ENCODE data around the gene NT5DC4.

NT5DC4 gene

DNA sequence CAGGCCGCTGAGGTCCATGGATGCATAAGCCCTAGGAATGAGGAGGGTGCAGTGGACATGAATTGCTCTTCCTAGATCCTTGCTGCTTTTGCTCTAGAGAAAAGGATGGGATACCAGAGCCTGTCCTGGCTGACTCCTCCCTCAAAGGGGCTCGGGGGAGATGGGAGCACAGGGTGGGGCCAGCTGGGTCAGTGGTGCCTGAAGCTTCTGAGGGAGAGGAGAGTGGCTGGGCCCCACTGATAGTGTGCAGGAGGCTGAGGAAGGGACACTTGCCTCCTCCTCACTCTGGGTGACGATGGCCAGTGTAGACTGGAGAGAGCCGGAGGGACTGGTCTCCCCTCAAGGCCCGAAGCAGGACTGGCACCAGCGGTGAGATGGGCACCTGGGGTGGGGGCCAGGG, at the start of gene NT5DC4:
Gene NT5DC4, plus strand, starts transcription at position 236 of the 400 bp plus-strand sequence. Its CDS starts 60 bp downstream, at position 296.
- DNase-seq = no peak

DNA sequence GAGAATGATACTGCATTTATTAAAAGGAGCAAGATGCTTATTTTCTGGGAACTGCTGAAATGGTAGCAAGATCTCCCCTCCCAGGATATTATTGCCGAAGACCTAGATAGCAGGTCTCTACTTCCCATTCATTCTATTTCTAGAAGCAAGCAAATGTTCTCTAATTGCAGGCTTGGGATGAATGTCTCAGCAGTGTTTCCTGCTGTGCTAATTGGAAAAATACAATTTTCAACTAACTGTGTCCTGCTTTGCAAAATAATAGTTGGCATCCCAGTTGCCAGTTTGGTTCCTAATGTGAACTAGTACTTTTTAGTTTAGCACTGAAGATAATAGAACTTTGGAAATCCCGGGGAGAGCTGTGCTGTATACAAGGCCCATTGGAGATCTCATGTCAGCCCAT, 49.0 kb upstream of the NT5DC4 start:
- DNase-seq = no peak

DNA sequence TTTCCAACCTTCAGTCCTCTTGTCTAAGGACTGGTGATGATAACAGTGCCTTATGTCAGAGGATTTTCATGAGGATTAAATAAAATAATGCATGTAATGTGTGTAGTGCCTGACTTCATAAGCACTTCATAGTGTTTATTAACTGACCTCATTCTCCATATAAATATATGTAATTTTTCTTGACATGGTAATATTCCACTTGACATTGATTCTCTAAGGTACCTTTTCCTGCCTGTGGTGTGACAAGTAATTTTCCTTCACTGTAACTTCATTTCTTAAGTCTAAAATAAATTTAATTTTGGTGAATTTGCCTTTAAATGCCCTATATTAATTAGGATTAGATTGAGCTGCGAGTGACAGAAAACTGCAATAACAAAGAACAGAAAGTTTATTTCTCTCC, 47.8 kb upstream of the NT5DC4 start:
- DNase-seq = no peak

DNA sequence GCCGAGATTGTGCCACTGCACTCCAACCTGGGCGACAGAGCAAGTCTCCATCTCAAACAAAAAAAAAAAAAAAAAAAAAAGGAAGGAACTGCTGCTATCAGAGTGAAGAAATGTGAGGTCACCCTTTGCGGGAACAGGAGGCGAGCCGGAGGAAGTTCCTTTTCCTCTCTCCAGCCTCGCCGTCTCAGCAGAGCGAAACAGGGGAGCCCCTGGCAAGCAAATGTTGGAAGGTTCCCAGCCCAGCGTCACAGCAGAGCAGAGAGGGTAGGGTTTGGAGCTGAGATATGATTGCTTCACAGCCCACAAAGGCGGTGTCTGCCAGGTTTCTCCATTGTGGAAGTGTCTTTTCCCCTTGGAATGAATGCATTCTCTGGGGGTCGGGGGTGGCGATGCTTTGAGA, 46.6 kb upstream of the NT5DC4 start:
- DNase-seq = no peak

DNA sequence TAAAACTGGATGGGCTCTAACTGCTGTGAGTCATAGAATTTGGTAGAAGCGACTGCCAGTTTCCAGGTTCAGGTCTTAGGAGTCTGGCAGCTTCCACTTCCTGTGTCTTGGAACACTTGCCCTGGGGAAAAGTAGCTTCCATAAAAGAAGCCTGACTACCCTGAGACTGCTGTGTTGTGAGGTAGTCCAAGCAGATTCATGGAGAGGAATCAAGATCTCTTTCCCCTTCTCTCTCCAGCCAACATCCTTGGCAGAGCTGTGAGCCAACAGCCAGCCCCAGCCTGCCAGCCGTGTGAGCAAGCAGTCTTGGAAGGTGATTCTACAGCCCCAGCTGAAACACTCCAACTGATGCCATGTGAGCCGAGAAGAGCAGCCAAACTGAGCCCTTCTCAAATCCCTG, 41.3 kb upstream of the NT5DC4 start:
- no peak for DNase-seq

DNA sequence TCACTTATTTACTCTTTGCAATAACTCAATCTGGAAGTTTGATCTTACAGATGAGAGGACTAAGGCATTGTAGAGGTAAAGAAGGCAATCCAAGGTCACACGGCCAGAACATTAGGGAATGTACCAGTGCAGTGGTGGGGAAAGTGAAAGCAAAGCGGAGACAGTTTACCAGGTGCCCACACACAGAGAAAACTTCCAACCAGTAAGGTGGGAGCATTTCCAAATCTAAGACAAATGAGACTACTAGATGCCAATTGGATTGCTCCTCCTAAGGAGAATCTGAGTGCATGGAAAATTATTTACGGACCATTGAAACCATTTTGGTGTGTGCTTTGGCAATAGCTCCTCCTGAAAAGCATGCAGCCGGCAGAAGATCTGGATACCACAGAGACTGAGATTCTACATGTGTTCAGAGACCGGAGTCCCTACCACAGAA, 40.1 kb upstream of the NT5DC4 start:
- no peak for DNase-seq

DNA sequence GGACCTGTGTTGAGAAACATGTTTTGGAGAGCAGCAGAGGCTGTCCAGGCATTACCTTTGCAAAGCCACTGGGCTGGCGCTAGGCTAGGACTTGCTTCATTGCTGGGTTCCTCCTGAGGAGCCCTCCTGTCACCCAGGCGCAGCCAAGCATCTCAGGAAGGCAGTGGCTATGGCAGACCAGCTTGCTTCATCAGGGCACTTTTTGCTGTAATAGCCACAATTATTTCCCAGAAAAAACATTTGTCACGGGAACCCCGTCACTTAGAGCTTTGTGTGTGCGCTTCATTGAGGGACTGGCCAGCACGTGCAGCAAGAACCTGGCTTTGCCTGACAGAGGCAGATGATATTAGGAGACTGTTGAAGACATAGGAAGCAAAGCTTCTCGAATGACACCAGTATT, 38.7 kb upstream of the NT5DC4 start:
- no peak for DNase-seq

DNA sequence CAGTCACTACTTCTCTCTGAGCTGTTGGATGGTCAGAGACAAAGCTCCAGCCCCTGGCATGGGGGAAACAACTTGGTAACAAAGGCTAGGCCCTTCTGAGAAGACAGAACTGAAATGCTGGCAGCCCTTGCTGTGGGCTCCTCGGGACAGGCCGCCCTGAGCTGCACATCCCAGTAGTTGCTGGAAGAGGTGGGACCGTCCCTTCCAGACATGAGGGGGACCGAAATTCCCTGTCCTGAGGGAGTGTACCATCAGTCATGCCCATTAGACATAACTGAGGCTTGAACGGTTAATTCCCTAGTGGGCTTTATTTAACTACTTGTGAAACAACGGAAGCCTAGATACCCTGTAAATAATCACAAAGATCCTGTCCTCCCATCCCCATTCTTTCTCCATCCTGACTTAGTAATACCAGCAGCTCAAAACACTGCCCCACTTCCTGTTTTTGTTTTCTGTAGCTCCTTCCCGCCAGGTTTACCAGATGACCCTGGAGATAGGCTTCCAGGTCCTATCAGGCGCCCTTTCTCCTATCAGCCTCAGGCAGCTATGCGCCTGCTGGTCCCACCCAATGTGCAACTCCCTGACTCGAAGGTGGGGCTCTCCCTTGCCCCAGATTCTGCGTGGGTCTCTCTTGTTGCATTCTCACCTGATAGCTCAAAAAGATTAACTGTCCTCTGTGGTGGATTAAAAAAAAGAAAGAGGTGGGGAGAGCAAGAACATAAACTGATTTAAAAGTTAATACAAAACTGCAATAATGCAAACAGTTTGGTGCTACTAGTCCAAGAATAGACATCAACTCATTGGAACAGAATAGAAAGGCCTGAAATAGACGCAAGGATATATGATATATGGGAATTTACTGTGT, 37.0 kb upstream of the NT5DC4 start:
- no peak for DNase-seq

DNA sequence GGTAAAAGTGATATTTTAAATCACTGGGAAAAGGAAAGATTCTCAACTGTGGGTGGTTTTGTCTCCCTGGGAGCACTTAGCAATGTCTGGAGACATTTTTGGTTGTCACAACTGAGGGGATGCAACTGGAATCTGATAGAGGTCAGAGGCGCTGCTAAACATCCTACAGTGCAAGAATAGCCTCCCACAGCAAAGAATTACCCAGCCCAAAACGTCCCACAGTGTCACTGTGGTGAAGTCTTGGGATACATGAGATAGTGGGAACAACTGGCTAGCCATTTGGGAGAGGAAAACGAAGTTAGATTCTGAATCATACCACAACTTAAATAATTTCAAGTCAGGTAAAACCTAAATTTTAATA, 36.4 kb upstream of the NT5DC4 start:
- DNase-seq = no peak

DNA sequence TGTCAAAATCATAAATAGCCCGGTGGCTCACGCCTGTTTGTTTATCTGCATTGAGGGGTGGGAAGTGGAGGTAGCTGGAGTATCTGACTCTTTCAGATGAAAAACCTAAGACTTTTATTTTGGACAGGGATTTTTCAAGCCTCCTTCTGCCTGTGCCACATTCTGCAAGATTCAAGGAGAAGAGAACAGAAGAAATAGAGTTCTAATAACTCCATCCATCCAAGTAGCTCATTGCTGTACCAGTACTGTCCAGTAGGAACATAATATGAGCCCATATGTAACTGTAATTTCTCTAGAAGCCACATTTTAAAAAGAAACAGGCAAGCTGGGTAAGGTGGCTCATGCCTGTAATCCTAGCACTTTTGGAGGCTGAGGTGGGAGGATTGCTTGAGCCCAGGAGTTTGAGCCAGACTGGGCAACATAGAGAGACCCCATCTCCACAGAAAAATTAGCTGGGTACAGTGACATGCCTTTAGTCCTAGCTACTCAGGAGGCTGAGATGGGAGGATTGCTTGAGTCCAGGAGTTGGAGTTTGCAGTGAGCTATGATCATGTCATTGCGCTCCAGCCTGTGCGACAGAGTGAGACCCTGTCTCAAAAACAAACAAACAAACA, 35.4 kb upstream of the NT5DC4 start:
- no peak for DNase-seq

DNA sequence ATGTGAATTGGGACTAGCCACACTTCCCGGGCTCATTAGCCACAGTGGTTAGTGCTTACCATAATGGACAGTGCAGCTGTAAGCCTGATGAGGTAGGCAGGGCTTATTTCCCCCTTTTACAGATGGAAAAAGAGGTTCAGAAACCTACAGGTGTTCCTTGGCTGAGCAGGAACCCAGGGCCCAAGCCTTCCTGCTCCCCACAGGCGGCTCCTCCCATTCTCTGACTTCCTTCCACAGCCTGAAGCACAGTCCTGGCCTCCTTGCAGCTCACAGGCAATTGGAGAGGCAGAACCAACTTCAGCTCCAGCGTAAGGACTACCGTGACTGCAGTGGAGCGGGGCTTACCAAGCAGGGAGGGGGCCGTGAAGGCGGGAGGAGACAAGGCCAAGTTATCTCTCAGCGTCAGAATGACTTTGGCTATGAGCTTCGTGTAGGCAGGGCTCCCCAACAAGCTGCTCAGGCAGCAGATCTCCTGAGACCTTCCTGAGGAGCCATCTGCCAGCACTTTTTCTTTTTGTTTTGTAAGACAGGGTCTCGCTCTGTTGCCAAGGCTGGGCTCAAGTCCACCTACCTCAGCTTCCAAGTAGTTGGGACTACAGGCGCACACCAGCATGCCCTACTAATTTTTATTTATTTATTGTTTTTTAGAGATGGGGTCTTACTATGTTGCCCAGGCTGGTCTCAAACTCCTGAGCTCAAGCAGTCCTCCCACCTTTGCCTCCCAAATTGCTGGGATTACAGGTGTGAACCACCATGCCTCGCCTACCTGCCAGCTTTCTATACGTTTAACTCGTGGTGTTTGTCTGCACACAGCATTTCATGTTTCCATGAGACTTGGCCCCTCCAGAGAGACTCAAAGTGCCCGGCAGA, 34.2 kb upstream of the NT5DC4 start:
- no peak for DNase-seq

DNA sequence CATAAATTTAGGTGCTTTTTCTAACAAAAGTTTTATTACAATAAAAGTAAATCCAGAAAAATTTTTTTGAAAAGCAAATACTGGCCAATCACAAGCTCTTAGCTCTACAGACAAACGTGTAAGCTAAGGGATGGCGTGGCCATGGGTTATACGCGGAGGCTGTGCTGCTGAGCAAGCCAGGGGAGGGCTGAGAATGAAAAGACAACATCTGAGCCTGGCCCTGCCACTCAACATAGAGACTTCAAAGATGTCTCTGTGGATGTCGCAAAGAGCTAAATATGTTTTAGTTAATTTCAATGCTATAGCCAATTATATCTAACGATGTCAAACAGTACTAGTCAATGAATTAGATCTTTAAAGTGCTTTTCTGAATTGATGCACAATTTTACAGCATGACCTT, 33.3 kb upstream of the NT5DC4 start:
- DNase-seq = no peak

DNA sequence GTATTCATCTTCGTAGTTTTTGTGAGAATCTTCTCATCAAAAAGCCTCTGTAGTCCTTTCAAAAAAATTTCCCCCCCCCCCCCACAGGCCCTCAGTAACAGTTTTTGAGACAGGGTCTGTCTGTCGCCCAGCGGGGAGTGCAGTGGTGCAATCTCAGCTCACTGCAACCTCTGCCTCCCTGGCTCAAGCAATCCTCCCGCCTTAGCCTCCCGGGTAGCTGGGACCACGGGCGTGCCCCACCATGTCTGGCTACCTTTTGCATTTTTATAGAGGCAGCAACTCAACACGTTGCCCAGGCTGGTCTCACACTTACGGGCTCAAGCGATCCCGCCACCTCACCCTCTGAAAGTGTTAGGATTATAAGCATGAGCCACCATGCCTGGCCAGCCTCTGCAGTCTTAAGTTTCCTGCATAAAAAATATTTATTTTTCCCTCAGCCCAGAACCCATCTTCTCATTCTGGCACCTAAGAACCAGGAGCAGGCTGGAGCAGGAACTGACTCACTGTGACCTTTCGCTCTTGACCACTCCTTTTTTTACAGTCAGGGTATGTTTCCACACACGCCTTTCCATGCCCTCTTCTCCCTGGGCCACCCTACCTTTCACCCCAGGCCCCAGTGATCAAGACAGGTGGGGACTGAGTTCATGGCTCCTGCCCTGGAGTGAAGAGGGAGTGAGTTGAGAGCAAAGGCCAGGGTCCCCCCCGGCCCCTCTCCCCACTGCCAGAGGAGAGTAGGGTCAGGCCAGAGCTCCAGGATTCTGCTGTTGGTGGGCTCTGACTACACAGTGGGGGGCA, 32.5 kb upstream of the NT5DC4 start:
- no peak for DNase-seq

DNA sequence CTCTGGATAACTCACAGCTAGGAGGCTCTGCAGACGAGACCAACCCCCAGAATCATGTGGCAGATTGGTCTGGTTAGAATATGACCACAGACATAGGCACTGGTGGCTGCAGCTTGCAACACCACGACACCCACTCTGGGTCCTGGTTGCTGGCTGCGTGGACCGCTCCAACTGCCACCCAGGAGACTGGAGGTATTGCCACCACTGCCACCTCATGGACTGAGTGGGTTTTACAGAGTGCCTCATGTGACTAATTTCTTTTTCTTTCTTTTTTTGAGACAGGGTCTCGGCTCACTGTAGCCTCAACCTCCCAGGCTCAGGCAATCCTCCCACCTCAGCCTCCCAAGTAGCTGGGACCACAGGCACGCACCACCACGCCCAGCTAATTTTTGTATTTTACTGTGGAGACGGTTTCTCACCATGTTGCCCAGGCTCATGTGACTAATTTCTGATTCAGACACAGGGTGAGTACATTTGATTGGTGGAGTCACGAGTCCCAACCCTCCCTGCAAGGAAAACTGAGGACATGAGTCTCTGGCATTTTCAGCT, 29.9 kb upstream of the NT5DC4 start:
- DNase-seq = peak; percentile 51

DNA sequence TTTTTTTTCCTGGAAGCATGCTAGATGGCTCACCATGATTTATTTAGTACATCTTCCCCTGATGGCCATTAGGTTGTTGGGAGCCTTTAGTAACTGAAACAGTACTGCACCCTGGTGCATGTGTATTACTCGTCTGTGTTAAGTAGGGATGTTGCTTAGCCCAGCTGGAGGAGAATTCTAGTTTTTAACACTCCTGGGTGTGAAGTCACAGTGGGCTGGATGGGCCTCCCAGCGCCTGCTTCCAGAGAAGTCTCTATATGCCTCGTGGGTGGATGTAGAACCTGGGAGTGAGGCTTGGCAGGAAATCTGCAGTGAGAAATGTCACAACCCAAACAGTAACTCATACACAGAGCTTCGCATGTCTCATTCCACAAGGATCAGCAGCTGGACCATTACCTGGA, 28.9 kb upstream of the NT5DC4 start:
- DNase-seq = no peak

DNA sequence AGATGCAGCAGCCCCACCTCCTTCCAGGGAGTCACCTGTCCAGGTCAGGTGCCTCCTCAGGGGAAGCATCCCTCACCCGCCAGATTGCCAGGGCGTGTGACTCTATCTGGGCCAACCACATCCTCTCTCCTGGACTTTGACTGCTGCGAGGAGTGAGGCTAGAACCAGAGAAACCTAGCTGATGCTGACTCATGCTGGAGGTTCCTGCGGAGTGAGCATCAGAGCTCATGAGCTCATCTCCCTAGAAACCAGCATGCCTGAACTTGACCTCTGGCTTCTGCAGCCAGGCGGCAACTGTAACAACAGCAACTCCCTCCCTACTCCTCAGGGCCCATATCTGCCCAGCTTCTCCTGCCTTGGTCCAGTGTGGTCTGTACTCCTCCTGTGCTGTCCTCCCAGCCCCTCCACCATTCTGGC, 28.3 kb upstream of the NT5DC4 start:
- peak; percentile 82 for DNase-seq

DNA sequence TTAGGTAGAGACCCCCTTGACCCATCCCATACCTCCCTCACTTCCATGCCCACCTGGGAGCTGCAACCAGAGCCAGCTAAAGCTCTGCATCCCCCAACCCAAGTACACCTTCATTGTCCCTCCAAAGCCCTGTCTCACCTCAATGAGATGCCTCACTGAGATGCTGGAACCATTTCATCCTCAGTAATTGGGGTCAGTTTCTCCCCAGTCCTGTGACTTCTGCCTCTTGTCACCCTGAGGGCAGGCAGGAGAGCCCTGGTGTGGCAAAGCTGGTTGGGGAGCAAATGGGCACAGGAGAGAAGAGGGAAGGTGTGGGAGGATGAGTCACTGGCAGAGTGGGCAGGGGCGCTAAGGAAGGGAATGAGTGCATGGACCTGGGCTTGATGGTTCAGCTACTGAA, 27.9 kb upstream of the NT5DC4 start:
- no peak for DNase-seq

DNA sequence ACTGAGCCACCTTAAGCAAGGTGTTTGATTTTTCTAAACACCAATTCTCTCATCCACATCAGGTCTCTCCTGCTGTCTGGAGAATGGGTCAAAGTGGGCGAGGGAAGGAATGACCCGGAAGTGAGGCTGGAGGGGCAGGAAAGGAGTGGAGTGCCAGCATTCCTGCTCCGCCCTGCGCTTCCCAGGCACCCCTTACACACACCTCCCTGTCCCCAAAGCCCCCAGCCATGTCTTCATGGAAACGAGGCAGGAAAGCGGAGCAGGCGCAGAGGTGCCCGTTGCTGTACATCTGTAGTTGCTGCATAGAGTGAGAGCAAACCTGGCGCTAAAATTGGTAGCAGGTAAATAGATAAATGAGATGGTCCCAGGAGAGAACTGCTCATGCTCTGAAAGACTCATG, 27.2 kb upstream of the NT5DC4 start:
- no peak for DNase-seq

DNA sequence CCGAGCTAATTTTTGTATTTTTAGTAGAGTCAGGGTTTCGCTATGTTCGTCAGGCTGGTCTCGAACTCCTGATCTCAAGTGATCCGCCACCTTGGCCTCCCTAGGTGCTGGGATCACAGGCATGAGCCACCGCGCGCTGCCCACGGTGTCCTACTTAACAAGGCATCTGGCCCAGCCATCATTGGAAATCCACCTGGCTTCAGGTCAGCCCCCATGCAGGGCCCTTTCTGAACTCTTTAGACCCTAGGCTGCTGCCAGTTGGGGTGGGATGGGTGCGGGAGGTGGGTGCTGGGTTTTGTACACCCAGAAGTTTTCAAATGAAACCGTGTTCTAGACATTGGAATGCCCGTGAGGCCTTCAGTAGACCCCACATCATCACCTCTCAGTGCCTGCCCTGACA, 26.6 kb upstream of the NT5DC4 start:
- no peak for DNase-seq

DNA sequence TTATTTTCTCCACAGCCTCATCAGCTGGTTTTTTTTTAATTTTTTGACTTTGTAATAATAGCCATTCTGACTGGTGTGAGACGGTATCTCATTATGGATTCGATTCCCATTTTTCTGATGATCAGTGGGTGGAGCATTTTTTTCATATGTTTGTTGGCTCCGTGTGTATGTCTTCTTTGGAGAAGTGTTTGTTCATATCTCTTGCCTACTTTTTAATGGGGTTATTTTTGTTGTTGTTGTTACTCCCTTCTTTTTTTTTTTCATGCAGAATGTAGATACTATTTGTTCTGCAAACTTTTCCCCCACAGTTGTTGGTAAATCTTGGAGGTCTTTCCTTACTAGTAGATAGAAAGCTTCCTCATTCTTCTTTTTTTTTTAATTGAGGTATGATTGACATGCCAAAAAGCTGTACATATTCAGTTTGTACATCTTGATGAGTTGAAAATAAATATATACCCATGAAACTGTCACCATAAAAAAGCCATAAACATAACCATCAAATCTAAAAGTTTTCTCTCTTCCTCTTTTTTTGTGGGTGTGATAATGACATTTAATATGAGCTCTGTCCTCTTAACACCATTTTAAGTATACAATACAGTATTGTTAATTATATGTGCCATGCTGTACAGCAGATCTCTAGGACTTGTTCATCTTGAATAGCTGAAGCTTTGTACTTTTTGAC, 21.8 kb upstream of the NT5DC4 start:
- DNase-seq = no peak

DNA sequence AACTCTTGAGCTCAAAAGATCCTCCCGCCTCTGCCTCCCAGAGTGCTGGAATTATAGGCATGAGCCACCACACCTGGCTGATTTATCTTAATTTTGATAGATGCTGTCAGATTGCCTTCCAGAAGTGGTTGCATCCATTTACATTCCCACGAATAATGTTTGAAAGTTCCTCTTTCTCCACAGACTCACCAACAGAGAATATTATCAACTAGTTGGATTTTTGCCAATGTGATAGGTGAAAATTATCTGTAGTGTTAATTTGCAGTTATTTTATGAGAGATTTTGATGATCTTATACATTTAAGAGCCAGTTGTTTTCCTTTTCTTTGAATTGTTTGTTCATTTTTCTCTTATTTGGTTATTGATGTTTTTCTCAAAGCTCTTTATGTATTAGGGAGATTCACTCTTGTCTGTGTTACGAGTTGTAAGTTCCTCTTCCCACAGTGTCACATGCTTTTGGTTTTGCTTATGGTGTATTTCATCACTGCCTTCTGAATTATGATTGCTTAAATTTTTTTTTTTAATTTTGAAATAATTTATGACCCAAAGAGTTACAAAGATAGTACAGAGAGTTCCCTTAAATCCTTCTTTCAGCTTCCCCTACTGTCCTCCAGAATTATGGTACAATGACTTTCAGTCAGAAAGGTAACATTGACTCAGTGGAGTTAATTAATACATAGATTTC, 20.7 kb upstream of the NT5DC4 start:
- DNase-seq = no peak
